Measurements from ENCODE around the gene FOXO3. TPM values are rescaled to one million over a fixed set of nuclear protein-coding genes. Genes with fewer than 3 reads are reported as not detected.
A peak's percentile ranks its signal among the peaks of the same experiment; 100 is the strongest.
"Not testable (repeated sequence)": the region's sequence is repeated elsewhere in the genome, so short reads cannot be mapped to it uniquely, and the experiment has no call there.

FOXO3 gene
- total and polyA plus RNA-seq, 2 donors from 2014 or later = 9.4 to 76.1 TPM

DNA sequence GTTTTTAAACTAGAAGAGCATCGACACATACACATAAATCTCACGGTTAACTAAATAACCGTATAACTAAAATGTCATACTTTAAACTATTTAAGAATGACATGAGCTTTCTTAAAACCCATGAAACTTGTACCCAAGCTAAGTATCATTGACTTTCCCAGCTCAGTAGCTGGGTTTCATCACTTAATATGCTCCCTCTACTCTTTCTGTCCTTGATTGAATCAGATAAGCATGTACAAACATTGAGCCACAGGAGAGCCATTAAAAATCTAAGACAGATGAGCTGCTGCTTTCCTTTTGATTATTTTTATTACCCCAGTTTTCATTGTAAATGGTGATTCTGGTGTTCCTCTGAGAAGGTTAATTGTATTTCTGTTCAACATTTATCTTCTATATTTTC lies 115.8 kb downstream of the FOXO3 start:
- TF ChIP-seq, protein P1, sequence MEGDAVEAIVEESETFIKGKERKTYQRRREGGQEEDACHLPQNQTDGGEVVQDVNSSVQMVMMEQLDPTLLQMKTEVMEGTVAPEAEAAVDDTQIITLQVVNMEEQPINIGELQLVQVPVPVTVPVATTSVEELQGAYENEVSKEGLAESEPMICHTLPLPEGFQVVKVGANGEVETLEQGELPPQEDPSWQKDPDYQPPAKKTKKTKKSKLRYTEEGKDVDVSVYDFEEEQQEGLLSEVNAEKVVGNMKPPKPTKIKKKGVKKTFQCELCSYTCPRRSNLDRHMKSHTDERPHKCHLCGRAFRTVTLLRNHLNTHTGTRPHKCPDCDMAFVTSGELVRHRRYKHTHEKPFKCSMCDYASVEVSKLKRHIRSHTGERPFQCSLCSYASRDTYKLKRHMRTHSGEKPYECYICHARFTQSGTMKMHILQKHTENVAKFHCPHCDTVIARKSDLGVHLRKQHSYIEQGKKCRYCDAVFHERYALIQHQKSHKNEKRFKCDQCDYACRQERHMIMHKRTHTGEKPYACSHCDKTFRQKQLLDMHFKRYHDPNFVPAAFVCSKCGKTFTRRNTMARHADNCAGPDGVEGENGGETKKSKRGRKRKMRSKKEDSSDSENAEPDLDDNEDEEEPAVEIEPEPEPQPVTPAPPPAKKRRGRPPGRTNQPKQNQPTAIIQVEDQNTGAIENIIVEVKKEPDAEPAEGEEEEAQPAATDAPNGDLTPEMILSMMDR (IDR thresholded peaks at IDR 0.05; ENCODE audit: borderline replicate concordance, extremely low read depth, insufficient read depth) = no peak
- Histone ChIP-seq H3K9me3 (ENCODE audit: control insufficient read depth in 2 of 3, insufficient read depth in 1 of 3, low read length in 3 of 3) (no peaks in the 10 kb centered on the region), H3K4me1 (ENCODE audit: control insufficient read depth in 2 of 3, insufficient read depth in 2 of 3, low read depth in 1 of 3, low read length in 3 of 3) (peaks cover 0 to 18% (median 11%) of the 10 kb centered on the region in 3 donors), H3K27me3 (ENCODE audit: control insufficient read depth, insufficient read depth, low read length) (no peaks in the 10 kb centered on the region), H3K4me3 (ENCODE audit: low read length in 3 of 3) (no peak overlapping the region), H3K27ac (ENCODE audit: low read depth in 2 of 2, low read length in 2 of 2) (no peak overlapping the region), H3K36me3 (ENCODE audit: control insufficient read depth in 2 of 3, insufficient read depth in 3 of 3, low read length in 3 of 3) (no peaks in the 10 kb centered on the region), H3K9ac (ENCODE audit: low read length in 3 of 3) (no peak overlapping the region)
- intact Hi-C loops (cut with DNase I) = no loop called here
- FAIRE-seq (no peak), DNase-seq (peak in 2 of 5 donors; percentile 49 to 58)

DNA sequence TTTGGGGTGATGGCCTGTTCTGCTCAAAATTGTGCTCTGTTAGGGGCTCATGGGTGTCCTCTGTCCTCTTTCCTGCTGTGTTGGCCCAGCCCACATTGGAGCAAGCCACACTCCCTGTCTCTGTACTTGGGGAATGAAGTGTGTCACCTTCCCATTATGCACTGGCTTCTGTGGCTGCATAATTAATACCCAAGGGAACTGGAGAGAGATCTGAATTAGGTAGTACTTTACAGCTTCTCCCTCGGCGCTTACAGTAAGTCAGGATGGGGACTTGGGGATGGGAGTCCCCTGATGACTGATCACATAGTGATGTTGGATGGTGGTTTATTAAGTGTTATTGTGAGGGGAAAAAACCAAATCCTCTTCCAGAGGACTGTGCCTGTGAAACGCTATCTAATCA lies 116.6 kb downstream of the FOXO3 start:
- no peak for DNase-seq
- Histone ChIP-seq H3K4me3 (ENCODE audit: low read length in 3 of 3) (no peak overlapping the region), H3K4me1 (ENCODE audit: control insufficient read depth in 2 of 3, insufficient read depth in 2 of 3, low read depth in 1 of 3, low read length in 3 of 3) (peaks cover 0 to 15% (median 4%) of the 10 kb centered on the region in 3 donors), H3K36me3 (ENCODE audit: control insufficient read depth in 2 of 3, insufficient read depth in 3 of 3, low read length in 3 of 3) (no peaks in the 10 kb centered on the region), H3K9me3 (ENCODE audit: control insufficient read depth in 2 of 3, insufficient read depth in 1 of 3, low read length in 3 of 3) (no peaks in the 10 kb centered on the region), H3K9ac (ENCODE audit: low read length in 3 of 3) (no peak overlapping the region), H3K27me3 (ENCODE audit: control insufficient read depth, insufficient read depth, low read length) (no peaks in the 10 kb centered on the region), H3K27ac (ENCODE audit: low read depth in 2 of 2, low read length in 2 of 2) (no peak overlapping the region)
- TF ChIP-seq, protein P1 (IDR thresholded peaks at IDR 0.05; ENCODE audit: borderline replicate concordance, extremely low read depth, insufficient read depth) = no peak
- no peak for FAIRE-seq
- intact Hi-C loops (cut with DNase I) = no loop called here

DNA sequence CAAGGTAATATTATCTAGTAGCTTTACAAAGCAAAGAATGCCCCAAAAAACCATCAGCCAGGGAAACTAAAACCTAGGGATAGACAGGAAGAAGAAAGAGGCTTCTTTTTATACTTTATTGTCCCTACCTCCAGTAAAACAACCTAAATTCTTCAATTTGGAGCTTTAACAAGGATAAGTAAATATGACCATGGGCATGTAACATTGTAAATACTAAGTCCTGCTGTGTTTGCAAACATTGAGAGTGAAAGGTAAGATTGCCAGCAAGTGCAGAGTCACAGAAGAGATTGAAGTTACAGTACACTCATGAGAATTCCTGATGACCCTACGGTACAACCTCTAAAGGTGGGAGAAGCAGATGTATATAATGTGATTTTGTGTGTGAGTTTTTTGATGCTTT lies 117.2 kb downstream of the FOXO3 start:
- Histone ChIP-seq H3K9me3 (ENCODE audit: control insufficient read depth in 2 of 3, insufficient read depth in 1 of 3, low read length in 3 of 3) (no peaks in the 10 kb centered on the region), H3K36me3 (ENCODE audit: control insufficient read depth in 2 of 3, insufficient read depth in 3 of 3, low read length in 3 of 3) (no peaks in the 10 kb centered on the region), H3K27ac (ENCODE audit: low read depth in 2 of 2, low read length in 2 of 2) (peak overlapping the region in 1 of 2 donors; percentile 28), H3K4me1 (ENCODE audit: control insufficient read depth in 2 of 3, insufficient read depth in 2 of 3, low read depth in 1 of 3, low read length in 3 of 3) (peaks cover 0 to 15% (median 0%) of the 10 kb centered on the region in 3 donors), H3K27me3 (ENCODE audit: control insufficient read depth, insufficient read depth, low read length) (no peaks in the 10 kb centered on the region), H3K9ac (ENCODE audit: low read length in 3 of 3) (no peak overlapping the region), H3K4me3 (ENCODE audit: low read length in 3 of 3) (no peak overlapping the region)
- TF ChIP-seq, protein P1 (IDR thresholded peaks at IDR 0.05; ENCODE audit: borderline replicate concordance, extremely low read depth, insufficient read depth) = no peak
- intact Hi-C loops (cut with DNase I) = no loop called here
- DNase-seq = no peak
- no peak for FAIRE-seq

DNA sequence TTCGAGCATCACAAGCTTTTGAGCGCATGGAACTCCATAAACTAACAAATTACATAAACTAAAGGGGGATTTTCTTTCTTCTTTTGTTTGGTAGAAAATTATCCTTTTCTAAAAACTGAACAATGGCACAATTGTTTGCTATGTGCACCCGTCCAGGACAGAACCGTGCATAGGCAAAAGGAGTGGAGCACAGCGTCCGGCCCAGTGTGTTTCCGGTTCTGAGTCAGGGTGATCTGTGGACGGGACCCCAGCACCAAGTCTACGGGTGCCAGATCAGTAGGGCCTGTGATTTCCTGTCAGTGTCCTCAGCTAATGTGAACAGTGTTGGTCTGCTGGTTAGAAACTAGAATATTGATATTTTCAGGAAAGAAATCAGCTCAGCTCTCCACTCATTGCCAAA lies 119.6 kb downstream of the FOXO3 start:
- H3K27ac ChIP-seq (ENCODE audit: low read depth in 2 of 2, low read length in 2 of 2); DNase-seq; H3K4me3 ChIP-seq (ENCODE audit: low read length in 3 of 3); H3K9ac ChIP-seq (ENCODE audit: low read length in 3 of 3); intact Hi-C loops (cut with DNase I); H3K36me3 ChIP-seq (ENCODE audit: control insufficient read depth in 2 of 3, insufficient read depth in 3 of 3, low read length in 3 of 3); H3K9me3 ChIP-seq (ENCODE audit: control insufficient read depth in 2 of 3, insufficient read depth in 1 of 3, low read length in 3 of 3); H3K27me3 ChIP-seq (ENCODE audit: control insufficient read depth, insufficient read depth, low read length); FAIRE-seq: not testable (repeated sequence)
- H3K4me1 ChIP-seq (ENCODE audit: control insufficient read depth in 2 of 3, insufficient read depth in 2 of 3, low read depth in 1 of 3, low read length in 3 of 3) = peaks cover 0 to 13% (median 0%) of the 10 kb centered on the region in 3 donors

DNA sequence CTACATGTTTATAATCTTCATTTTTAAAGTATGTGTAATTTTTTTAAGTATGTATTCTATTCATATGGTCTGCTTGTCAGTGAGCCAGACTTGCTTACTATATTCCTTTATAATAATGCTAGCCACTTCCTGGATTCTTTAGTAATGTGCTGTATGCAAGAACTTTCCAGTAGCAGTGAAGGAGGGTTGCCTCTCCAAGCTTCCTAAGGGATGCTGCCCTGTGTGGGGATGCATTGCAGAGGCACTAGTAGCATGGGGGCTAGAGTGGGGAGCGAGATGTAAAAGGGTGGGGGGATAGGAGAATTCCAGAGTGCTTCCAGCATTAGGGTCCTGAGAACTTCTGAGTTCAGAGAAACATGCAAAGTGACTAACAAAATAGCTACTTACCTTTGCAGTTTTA lies 121.0 kb downstream of the FOXO3 start:
- peaks cover 0 to 13% (median 0%) of the 10 kb centered on the region in 3 donors for H3K4me1 ChIP-seq (ENCODE audit: control insufficient read depth in 2 of 3, insufficient read depth in 2 of 3, low read depth in 1 of 3, low read length in 3 of 3)
- intact Hi-C loops (cut with DNase I); H3K9me3 ChIP-seq (ENCODE audit: control insufficient read depth in 2 of 3, insufficient read depth in 1 of 3, low read length in 3 of 3); H3K27ac ChIP-seq (ENCODE audit: low read depth in 2 of 2, low read length in 2 of 2); FAIRE-seq; H3K9ac ChIP-seq (ENCODE audit: low read length in 3 of 3); H3K36me3 ChIP-seq (ENCODE audit: control insufficient read depth in 2 of 3, insufficient read depth in 3 of 3, low read length in 3 of 3); H3K4me3 ChIP-seq (ENCODE audit: low read length in 3 of 3); H3K27me3 ChIP-seq (ENCODE audit: control insufficient read depth, insufficient read depth, low read length); DNase-seq: not testable (repeated sequence)

DNA sequence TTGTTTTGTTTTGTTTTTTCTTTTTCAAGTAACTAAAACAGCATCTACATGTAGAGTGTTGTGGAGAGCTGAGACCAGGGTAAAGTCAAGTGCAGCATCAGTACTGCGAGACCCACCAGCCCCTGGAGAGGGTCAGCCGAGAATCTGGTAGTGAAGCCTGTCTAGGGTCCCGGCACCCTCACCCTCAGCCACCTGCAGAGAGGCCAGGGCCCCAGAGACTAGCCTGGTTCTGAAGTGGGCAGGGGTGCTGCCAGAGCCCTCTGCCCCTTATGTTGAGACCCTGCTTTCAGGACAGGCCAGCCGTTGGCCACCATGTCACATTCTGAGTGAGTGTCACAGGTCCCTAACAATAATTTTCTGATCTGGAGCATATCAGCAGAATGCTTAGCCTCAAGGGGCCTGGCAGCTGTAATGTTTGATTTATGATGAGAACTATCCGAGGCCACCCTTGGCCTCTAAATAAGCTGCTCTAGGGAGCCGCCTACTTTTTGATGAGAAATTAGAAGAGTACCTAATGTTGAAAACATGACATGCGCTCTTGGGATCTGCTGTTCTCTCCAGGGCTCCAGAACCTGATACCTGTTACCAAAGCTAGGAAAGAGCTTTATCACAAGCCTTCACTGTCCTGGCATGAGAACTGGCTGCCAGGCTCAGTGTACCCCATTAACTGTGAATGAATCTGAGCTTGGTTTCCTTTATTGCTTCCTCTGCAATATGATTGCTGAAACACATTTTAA lies 121.8 kb downstream of the FOXO3 start:
- H3K36me3 ChIP-seq (ENCODE audit: control insufficient read depth in 2 of 3, insufficient read depth in 3 of 3, low read length in 3 of 3); H3K4me1 ChIP-seq (ENCODE audit: control insufficient read depth in 2 of 3, insufficient read depth in 2 of 3, low read depth in 1 of 3, low read length in 3 of 3); intact Hi-C loops (cut with DNase I); H3K27ac ChIP-seq (ENCODE audit: low read depth in 2 of 2, low read length in 2 of 2); H3K9ac ChIP-seq (ENCODE audit: low read length in 3 of 3); FAIRE-seq; DNase-seq; H3K27me3 ChIP-seq (ENCODE audit: control insufficient read depth, insufficient read depth, low read length); H3K4me3 ChIP-seq (ENCODE audit: low read length in 3 of 3); H3K9me3 ChIP-seq (ENCODE audit: control insufficient read depth in 2 of 3, insufficient read depth in 1 of 3, low read length in 3 of 3): not testable (repeated sequence)
